Neuron (in vitro differentiated cells): Measurements from ENCODE around the gene AIDA.
"Not testable (repeated sequence)": the region's sequence is repeated elsewhere in the genome, so short reads cannot be mapped to it uniquely, and the experiment has no call there.

Experiments used
- H2AFZ ChIP-seq: one replicate; pipeline ENCODE4 v1.6.1; 2013; ENCODE audit warnings: low read depth, mild to moderate bottlenecking, inconsistent platforms, low read length, moderate library complexity
- H3K27me3 ChIP-seq: one replicate; pipeline ENCODE4 v1.6.1; 2013; ENCODE audit warnings: low read length; ENCODE audit not compliant: insufficient read depth
- H3K36me3 ChIP-seq: one replicate; pipeline ENCODE4 v1.6.1; 2013; ENCODE audit warnings: low read length; ENCODE audit not compliant: insufficient read depth
- H3K4me1 ChIP-seq: one replicate; pipeline ENCODE4 v1.6.1; 2013; ENCODE audit warnings: low read length; ENCODE audit not compliant: insufficient read depth
- H3K4me3 ChIP-seq: 2 replicates; pipeline ENCODE4 v1.5.1; 2013; ENCODE audit warnings: mild to moderate bottlenecking, low read length, moderate library complexity
- H3K9me3 ChIP-seq: one replicate; pipeline ENCODE4 v1.6.1; 2013; ENCODE audit warnings: low read length

AIDA gene

GRCh38 chr1:222712253-222713090 lies at the start of gene AIDA, which contains the start of gene BROX:
Gene AIDA (minus strand): TSS chr1:222712491. CDS start chr1:222712317, 174 bp downstream.
Gene BROX (plus strand): TSS chr1:222712564. CDS start chr1:222715700, 3,136 bp downstream.
- Histone ChIP-seq H2AFZ (peak within 1 kb of the TSS; percentile 89), H3K36me3 (peaks cover 15% of the 10 kb centered on the region), H3K4me3 (peak within 1 kb of the TSS; percentile 71), H3K4me1 (peaks cover 16% of the 10 kb centered on the region), H3K27me3 (no peaks in the 10 kb centered on the region), H3K9me3 (no peaks in the 10 kb centered on the region)

- Histone ChIP-seq H3K4me1 (no peaks in the 10 kb centered on the region), H3K4me3 (no peak overlapping the region), H3K27me3 (no peaks in the 10 kb centered on the region), H3K9me3 (no peaks in the 10 kb centered on the region), H3K36me3 (no peaks in the 10 kb centered on the region), H2AFZ (no peak overlapping the region)
Observed at GRCh38 chr1:222761083-222761482, 48.8 kb upstream of the AIDA start.

GRCh38 chr1:222759451-222760035 lies 47.3 kb upstream of the AIDA start:
- no peaks in the 10 kb centered on the region for H3K36me3 ChIP-seq
- H3K27me3 ChIP-seq = no peaks in the 10 kb centered on the region
- no peaks in the 10 kb centered on the region for H3K9me3 ChIP-seq
- no peak overlapping the region for H2AFZ ChIP-seq
- no peaks in the 10 kb centered on the region for H3K4me1 ChIP-seq
- no peak overlapping the region for H3K4me3 ChIP-seq

- Histone ChIP-seq H3K9me3 (no peaks in the 10 kb centered on the region), H3K27me3 (no peaks in the 10 kb centered on the region), H2AFZ (no peak overlapping the region), H3K4me1 (no peaks in the 10 kb centered on the region), H3K4me3 (no peak overlapping the region), H3K36me3 (no peaks in the 10 kb centered on the region)
Observed at GRCh38 chr1:222757646-222758268, 45.5 kb upstream of the AIDA start.

GRCh38 chr1:222754366-222755139 lies 42.3 kb upstream of the AIDA start:
- H3K36me3 ChIP-seq = no peaks in the 10 kb centered on the region
- peaks cover 4% of the 10 kb centered on the region for H3K27me3 ChIP-seq
- no peak overlapping the region for H2AFZ ChIP-seq
- H3K4me3 ChIP-seq = no peak overlapping the region
- no peaks in the 10 kb centered on the region for H3K9me3 ChIP-seq
- no peaks in the 10 kb centered on the region for H3K4me1 ChIP-seq

- Histone ChIP-seq H3K36me3 (no peaks in the 10 kb centered on the region), H3K4me3 (no peak overlapping the region), H3K4me1 (no peaks in the 10 kb centered on the region), H2AFZ (no peak overlapping the region), H3K9me3 (no peaks in the 10 kb centered on the region), H3K27me3 (peaks cover 4% of the 10 kb centered on the region)
Observed at GRCh38 chr1:222751255-222751654, 39.0 kb upstream of the AIDA start.

GRCh38 chr1:222750651-222751050 lies 38.4 kb upstream of the AIDA start:
- H3K9me3 ChIP-seq = no peaks in the 10 kb centered on the region

GRCh38 chr1:222749927-222750326 lies 37.6 kb upstream of the AIDA start:
- no peak overlapping the region for H2AFZ ChIP-seq
- H3K4me3 ChIP-seq = no peak overlapping the region
- H3K4me1 ChIP-seq = no peaks in the 10 kb centered on the region
- no peaks in the 10 kb centered on the region for H3K9me3 ChIP-seq
- H3K27me3 ChIP-seq = peaks cover 4% of the 10 kb centered on the region
- no peaks in the 10 kb centered on the region for H3K36me3 ChIP-seq

More at GRCh38 chr1:222750651-222751050, 38.4 kb upstream of the AIDA start:
- Histone ChIP-seq H3K27me3 (peaks cover 4% of the 10 kb centered on the region), H3K4me1 (no peaks in the 10 kb centered on the region), H3K36me3 (no peaks in the 10 kb centered on the region), H2AFZ (no peak overlapping the region), H3K4me3 (no peak overlapping the region)

GRCh38 chr1:222741630-222742457 lies 29.6 kb upstream of the AIDA start:
- H3K4me3 ChIP-seq, H3K27me3 ChIP-seq, H3K36me3 ChIP-seq, H3K9me3 ChIP-seq, H2AFZ ChIP-seq, H3K4me1 ChIP-seq: not testable (repeated sequence)

- H3K9me3 ChIP-seq = no peaks in the 10 kb centered on the region
- H2AFZ ChIP-seq = no peak overlapping the region
- H3K4me1 ChIP-seq = peaks cover 6% of the 10 kb centered on the region
- no peaks in the 10 kb centered on the region for H3K27me3 ChIP-seq
- peaks cover 6% of the 10 kb centered on the region for H3K36me3 ChIP-seq
- no peak overlapping the region for H3K4me3 ChIP-seq
Observed at GRCh38 chr1:222739929-222740328, 27.6 kb upstream of the AIDA start.

- H3K36me3 ChIP-seq = peaks cover 6% of the 10 kb centered on the region
- no peak overlapping the region for H2AFZ ChIP-seq
- H3K4me1 ChIP-seq = peaks cover 6% of the 10 kb centered on the region
- H3K9me3 ChIP-seq = no peaks in the 10 kb centered on the region
- no peak overlapping the region for H3K4me3 ChIP-seq
- H3K27me3 ChIP-seq = no peaks in the 10 kb centered on the region
Observed at GRCh38 chr1:222739465-222739864, 27.2 kb upstream of the AIDA start.

- H2AFZ ChIP-seq = no peak within 1 kb of the TSS
- no peaks in the 10 kb centered on the region for H3K27me3 ChIP-seq
- H3K4me3 ChIP-seq = no peak within 1 kb of the TSS
- H3K9me3 ChIP-seq = no peaks in the 10 kb centered on the region
- peaks cover 27% of the 10 kb centered on the region for H3K36me3 ChIP-seq
- peaks cover 6% of the 10 kb centered on the region for H3K4me1 ChIP-seq
Observed at GRCh38 chr1:222736972-222737371, 24.7 kb upstream of the AIDA start, which contains the start of gene FAM177B. Gene FAM177B (plus strand): TSS chr1:222737202. CDS start chr1:222746546, 9,344 bp downstream.
